GM21717 (cell line): ENCODE data around the gene CLNK.
A peak's percentile ranks its signal among the peaks of the same experiment; 100 is the strongest.
"Not testable (repeated sequence)": the region's sequence is repeated elsewhere in the genome, so short reads cannot be mapped to it uniquely, and the experiment has no call there.

Source experiments
- ATAC-seq: cut with Tn5 transposase; IDR thresholded peaks from one replicate; pipeline ENCODE4 v1.9.1; 2021; ENCODE audit warnings: mild to moderate bottlenecking, moderate library complexity; ENCODE audit not compliant: unreplicated experiment

The CLNK gene

GRCh38 chr4:10614926-10615325, 69.6 kb downstream of the CLNK start:
- not testable (repeated sequence) for ATAC-seq

GRCh38 chr4:10613926-10614478, 70.6 kb downstream of the CLNK start:
- no peak for ATAC-seq

- ATAC-seq, result no peak
Observed at GRCh38 chr4:10612476-10612875, 72.1 kb downstream of the CLNK start.

GRCh38 chr4:10611673-10612072, 72.9 kb downstream of the CLNK start:
- ATAC-seq, result no peak

- ATAC-seq, result no peak
Observed at GRCh38 chr4:10608501-10609219, 75.9 kb downstream of the CLNK start.

- no peak for ATAC-seq
Observed at GRCh38 chr4:10607206-10607605, 77.4 kb downstream of the CLNK start.

DNA sequence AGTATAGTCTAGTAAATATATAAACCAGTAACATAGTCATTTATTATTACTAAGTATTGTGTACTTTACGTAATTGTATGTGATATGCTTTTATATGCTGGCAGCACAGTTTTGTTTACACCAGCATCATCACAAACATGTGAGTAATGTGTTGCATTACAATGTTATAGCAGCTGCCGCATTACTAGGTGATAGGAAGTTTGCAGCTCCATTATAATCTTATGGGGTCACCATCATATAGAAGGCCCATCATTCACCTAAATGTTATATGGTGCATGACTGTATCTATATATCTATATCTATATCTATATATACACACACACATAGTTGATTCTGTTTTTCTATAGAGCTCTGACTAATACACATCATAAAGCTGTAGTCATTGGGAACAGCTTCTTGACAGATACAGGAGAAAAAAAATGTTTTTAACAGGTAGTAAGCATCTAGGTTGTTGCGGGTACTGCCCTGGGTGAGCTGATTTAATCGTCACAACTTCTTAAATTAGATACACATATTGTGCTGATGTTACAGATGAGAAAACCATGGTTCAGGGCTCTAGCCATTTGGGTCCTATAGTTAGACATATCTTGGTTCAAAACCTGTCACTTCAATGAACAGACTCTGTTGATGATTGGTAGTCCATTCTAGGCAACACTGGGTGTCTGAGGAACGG, 77.9 kb downstream of the CLNK start:
- ATAC-seq, result no peak

DNA sequence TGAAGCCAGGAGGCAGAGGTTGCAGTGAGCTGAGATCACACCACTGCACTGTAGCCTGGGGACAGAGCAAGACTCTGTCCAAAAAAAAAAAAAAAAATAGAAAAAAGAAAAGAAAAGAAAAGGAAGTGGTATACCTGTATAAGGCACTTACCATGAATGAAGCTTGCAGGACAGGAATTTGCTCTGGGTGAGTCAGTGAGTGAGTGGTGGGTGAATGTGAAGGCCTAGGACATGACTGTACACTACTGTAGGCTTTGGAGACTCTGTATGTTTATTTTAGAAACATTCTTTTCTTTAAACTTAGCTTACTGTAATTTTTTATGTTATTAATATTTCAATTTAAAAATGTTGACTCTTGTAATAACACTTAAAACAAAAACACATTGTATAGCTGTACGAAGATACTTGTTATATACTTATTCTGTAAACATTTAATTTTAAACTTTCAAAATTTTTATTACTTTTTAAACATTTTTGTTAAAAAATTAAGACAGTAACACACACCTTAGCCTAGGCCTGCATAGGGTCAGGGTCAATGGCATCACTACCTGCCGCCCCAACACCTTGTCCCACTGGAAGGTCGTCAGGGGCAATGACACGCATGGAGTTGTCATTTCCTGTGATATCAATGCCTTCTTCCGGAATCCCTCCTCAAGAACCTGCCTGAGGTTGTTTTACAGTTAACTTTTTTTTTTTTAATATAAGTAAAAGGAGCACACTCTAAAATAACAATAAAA, 78.7 kb downstream of the CLNK start:
- no peak for ATAC-seq

GRCh38 chr4:10605031-10605430, 79.5 kb downstream of the CLNK start:
- no peak for ATAC-seq

- no peak for ATAC-seq
Observed at GRCh38 chr4:10599574-10599973, 85.0 kb downstream of the CLNK start.

- no peak for ATAC-seq
Observed at GRCh38 chr4:10598829-10599228, 85.7 kb downstream of the CLNK start.

GRCh38 chr4:10596586-10597290, 87.8 kb downstream of the CLNK start:
- no peak for ATAC-seq

DNA sequence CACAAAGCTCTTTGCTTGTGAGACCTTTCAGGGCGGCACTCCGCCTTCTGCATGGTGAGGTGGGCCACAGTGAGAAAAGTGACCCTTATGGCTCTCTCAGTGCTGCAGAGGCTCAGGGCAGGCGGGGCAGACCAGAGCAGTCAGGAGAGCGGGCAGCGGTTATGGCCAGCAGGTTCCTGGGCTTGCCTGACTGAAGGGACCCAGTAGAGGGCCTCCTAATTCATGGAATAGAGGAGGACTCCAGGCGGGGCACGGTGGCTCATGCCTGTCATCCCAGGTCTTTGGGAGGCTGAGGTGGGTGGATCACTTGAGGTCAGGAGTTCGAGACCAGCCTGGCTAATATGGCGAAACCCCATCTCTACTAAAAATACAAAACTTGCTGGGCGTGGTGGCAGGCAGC, 91.4 kb downstream of the CLNK start:
- ATAC-seq, result no peak

- no peak for ATAC-seq
Observed at GRCh38 chr4:10590896-10591295, 93.7 kb downstream of the CLNK start.

DNA sequence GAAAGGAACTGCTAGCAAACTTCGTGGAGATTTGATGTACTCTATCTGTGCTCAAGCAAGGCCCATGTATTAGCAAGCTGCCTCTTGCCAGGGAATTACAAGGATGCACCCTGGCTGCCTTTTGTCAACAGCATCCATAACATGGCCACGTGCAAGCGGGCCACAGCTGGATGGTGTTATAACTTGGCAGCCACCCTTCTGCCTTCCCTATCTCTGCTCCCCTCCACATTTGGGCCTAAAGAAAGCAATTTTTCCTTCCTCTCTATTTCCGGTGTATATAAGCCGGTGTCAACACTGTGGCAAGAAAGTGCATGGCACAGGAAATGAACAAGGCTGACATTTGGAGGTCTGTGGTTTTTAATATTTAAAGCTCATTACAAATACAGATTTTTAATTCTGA, 94.8 kb downstream of the CLNK start:
- ATAC-seq, result no peak

DNA sequence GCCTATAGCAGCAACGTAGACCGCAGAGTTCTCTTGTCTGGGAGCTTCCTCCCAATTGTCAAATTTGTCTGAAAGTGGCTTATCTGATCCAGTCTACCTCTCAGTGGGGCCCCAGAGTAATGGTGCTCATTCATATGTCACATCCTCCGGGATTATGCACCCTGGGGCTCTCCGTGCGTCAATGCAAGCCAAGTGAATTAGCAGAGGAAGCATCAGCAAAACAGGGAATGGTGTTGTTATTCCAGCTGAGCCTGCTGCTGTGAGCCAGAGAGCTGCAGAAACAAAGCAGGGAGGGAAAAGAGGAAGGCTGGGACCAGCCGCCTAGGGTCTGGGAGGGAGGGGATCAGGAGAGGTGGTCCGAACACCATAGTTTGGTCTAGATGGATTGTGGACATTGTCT, 95.2 kb downstream of the CLNK start:
- ATAC-seq, result no peak

DNA sequence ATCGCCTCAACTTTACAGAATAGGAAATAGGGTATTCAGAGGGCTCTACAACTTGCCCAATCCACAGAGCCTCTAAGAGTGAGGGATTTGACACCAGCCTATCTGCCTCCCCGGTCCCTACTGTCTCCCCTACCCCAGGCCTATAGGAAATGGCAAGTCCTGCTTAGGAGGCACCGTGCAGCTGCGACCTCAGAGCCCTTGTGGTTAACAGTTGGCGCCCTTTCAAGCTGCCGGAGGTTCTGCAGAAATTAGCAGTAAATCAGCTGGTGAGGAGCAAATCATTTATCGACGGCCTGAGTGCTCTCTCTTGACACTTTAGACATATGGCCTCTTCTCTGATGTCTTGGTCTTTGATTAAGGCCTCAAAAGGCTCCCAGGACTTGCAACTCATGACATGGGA, 96.9 kb downstream of the CLNK start:
- no peak for ATAC-seq

DNA sequence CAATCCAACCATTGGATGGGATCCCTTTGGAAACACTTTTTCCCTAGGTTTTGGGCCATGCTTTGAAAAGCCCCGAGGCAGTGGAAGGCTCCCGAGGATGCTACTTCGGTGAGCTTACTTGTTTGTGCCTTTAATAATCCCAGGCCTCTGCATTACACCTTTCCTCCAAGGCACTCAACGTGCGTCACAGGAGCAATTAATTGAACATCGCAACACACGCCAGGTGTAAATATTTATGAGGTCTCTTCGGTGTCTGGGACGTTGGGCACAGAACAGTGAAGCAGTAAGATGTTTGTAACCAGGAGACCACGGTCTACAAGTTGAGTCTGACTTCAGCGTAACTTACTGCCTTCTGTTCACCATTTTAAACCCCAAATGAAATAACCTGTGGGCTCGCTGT, 97.3 kb downstream of the CLNK start:
- ATAC-seq, result no peak

DNA sequence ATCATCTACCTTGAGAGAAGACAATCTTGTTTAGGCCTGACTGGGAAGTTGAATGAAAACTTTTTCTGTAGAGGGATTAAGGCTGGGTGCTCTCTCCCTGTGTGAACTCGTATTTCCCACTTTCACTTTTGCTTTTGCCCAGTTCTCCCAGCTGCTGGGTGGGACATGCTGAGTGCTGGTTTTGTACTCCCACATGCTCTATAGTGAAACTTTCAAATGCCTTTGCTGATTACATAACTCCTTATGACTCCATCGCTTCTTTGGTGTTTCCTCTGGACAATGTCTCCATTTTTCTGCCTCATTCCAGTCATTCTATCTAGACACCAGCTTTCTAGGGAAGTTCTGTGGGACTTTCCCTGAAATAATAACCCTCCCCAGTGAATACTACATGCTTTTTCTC, 100.5 kb downstream of the CLNK start:
- ATAC-seq, result peak; percentile 74

DNA sequence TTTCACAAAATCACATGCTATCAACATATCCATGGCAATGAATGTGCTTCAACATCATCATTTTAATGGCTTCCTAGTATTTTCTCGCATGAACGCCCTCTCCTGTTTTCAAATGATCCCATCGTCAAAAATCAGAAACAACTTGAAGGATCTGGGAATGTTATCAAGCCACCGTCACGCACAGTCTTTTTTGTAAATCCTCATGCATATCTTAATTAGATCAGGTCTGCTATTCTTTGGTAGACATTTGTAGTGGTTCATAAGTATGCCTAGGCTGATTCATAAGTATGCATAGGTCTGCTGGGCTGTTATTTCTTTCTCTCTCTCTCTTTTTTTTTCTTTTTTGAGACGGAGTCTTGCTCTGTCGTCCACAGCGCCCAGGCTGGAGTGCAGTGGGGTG, 101.6 kb downstream of the CLNK start:
- no peak for ATAC-seq

- ATAC-seq, result no peak
Observed at GRCh38 chr4:10582059-10582686, 102.4 kb downstream of the CLNK start.
